ENCODE data around the gene KDM8.
"Not testable (repeated sequence)": the region's sequence is repeated elsewhere in the genome, so short reads cannot be mapped to it uniquely, and the experiment has no call there.

KDM8 gene

DNA sequence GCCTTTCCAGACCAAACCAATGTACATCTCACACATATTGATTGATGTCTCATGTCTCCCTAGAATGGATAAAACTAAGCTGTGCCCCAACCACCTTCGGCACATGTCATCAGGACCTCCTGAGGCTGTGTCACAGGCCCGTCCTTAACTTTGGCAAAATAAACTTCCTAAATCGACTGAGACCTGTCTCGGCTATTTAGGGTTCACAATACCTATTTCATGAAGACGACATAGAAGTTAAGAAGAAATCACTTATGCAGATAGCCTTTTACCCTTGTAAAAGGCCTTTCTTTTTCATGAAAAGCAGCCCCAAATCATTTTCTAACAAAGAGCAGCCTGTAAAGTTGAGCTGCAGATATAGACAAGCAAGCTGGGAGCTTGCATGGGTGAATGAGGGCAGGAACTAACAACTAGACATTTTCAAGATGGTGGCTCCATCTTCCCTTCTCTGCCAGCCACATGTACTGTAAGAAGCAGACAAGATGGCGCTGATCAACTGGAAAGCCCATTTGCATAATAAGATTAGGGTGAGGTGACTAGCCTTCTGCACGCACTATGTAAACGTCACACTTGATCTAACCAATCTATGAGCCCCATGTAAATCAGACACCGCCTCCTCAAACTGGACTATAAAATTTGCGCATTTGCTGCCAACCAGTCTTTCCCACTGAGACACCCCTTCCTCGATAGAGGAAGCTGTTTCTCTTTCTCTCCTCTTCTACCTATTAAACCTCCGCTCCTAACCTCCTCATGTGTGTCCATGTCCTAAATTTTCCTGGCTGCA, 4.7 kb upstream of the KDM8 start:
- DNase-seq (ENCODE audit: insufficient read length, low spot score) (no peak), FAIRE-seq (no peak)
- TF ChIP-seq, protein P1, sequence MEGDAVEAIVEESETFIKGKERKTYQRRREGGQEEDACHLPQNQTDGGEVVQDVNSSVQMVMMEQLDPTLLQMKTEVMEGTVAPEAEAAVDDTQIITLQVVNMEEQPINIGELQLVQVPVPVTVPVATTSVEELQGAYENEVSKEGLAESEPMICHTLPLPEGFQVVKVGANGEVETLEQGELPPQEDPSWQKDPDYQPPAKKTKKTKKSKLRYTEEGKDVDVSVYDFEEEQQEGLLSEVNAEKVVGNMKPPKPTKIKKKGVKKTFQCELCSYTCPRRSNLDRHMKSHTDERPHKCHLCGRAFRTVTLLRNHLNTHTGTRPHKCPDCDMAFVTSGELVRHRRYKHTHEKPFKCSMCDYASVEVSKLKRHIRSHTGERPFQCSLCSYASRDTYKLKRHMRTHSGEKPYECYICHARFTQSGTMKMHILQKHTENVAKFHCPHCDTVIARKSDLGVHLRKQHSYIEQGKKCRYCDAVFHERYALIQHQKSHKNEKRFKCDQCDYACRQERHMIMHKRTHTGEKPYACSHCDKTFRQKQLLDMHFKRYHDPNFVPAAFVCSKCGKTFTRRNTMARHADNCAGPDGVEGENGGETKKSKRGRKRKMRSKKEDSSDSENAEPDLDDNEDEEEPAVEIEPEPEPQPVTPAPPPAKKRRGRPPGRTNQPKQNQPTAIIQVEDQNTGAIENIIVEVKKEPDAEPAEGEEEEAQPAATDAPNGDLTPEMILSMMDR (IDR thresholded peaks at IDR 0.05; ENCODE audit: insufficient read depth, missing control alignments) = no peak

DNA sequence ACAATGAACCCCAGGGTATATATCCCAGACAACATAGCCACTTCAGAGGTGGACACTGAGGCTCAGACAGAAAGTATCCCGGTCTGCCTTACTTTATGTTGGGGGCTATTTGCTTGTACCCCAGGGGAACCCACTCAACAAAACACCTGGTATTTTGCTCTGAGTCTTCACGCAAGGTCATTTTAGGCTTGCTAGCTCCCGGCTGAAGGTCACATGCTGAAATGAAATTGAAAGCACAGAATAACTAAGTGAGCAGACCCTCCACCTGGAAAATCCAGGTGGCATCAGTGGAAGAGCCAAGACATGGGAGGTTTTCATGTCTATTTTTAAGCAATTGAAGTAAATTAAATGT, 4.1 kb upstream of the KDM8 start:
- DNase-seq (ENCODE audit: insufficient read length, low spot score) (no peak), FAIRE-seq (no peak)

DNA sequence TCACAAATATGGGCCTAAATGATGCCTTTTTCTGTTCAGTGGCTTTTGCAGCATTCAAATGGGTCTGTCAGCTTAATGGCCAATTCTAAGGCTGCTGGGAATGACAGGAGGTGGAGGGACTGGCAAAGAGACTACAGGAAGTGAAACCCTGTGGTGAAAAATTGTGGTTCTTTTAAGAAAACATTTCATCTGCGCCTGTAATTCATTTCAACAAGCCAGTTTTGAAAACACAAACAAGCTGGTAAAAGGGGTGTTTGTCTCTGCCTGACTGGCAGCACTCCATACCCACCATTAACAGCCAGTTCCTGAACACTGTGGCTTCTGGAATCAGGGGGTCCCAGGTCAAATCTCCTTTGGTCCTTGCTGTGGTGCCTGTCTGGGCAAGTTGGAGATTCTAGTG, 3.6 kb upstream of the KDM8 start:
- FAIRE-seq = no peak
- no peak for DNase-seq (ENCODE audit: insufficient read length, low spot score)
- TF ChIP-seq, protein P1 (IDR thresholded peaks at IDR 0.05; ENCODE audit: insufficient read depth, missing control alignments) = no peak

More for the DNA sequence above, 4.1 kb upstream of the KDM8 start:
- TF ChIP-seq, protein P1 (IDR thresholded peaks at IDR 0.05; ENCODE audit: insufficient read depth, missing control alignments) = no peak

GRCh38 chr16:27200914-27201313, 2.4 kb upstream of the KDM8 start:
- DNase-seq (ENCODE audit: insufficient read length, low spot score); FAIRE-seq: not testable (repeated sequence)

DNA sequence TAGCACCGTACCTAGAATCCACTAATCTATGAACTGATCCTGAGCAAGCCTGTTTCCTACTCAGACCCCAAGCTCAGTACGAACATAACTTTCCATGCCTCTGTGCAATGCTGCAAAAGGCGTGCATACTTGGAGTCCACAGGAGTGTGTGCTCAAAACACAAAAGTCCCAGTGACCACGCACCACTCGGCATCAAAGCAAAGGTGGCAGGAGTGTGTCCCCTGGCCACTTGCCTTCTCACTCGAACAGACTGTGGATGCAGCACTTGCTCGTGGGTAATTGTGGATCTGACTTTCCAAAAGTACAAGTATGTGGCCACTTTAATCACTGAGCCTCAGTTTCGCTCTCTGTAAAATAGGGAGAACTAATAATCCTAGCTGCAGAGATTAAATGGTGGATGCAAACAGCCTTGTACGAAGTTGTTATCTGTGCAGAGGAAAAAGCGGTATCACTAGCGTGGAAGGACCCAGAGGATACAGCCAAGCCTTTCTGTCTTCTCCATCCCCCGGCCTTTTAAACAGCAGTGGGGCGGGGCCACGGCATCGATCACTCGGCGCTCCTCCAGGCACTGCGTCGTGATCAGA, 311 bp upstream of the KDM8 start:
- no peak for DNase-seq (ENCODE audit: insufficient read length, low spot score)
- no peak for FAIRE-seq
- TF ChIP-seq, protein P1 (IDR thresholded peaks at IDR 0.05; ENCODE audit: insufficient read depth, missing control alignments) = no peak

DNA sequence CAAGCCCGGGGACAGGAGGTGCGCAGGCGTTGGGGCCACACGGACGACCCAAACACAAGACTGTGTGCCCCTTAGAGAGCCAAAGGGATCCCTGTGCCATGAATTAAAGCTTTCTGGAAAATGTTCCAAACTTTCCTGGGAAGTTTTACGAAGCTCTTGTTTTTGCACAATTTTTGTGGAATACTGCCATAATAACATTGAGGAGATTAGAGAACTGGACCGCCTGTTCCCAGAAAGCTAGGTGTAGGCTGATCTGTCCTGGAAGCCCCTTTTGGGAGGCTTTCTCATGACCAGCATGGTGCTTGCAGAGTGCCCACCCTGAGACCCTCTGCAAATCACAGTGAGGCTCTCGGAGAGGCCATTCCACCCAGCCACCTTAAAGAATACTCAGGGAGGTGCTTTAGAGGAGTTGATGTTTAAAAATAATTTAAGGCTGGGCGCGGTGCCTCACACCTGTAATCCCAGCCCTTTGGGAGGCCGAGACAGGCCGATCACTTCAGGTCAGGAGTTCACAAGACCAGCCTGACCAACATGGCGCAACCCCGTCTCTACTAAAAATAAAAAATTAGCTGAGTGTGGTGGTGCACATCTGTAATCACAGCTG, 1.1 kb downstream of the KDM8 start:
- TF ChIP-seq, protein P1 (IDR thresholded peaks at IDR 0.05; ENCODE audit: insufficient read depth, missing control alignments) = no peak
- FAIRE-seq (no peak), DNase-seq (ENCODE audit: insufficient read length, low spot score) (no peak)

GRCh38 chr16:27205423-27206065, 2.2 kb downstream of the KDM8 start:
- FAIRE-seq (no peak), DNase-seq (ENCODE audit: insufficient read length, low spot score) (no peak)
- TF ChIP-seq, protein P1 (IDR thresholded peaks at IDR 0.05; ENCODE audit: insufficient read depth, missing control alignments) = no peak

- DNase-seq (ENCODE audit: insufficient read length, low spot score); FAIRE-seq: not testable (repeated sequence)
These were observed 3.8 kb downstream of the KDM8 start for GRCh38 chr16:27207121-27207520.
